C4-2B (cell line): ENCODE measurements around the gene UTP14C.

Experiments
- ZFX ChIP-seq: fragments of 450-650 bp; IDR thresholded peaks from 2 replicates; pipeline ENCODE4 v1.6.1; 2017
- TF ChIP-seq, protein P1 (sequence below): fragments of 450-650 bp; conservative IDR thresholded peaks from 2 replicates; pipeline ENCODE4 v1.5.1; 2017; ENCODE audit warnings: mild to moderate bottlenecking

DNA sequence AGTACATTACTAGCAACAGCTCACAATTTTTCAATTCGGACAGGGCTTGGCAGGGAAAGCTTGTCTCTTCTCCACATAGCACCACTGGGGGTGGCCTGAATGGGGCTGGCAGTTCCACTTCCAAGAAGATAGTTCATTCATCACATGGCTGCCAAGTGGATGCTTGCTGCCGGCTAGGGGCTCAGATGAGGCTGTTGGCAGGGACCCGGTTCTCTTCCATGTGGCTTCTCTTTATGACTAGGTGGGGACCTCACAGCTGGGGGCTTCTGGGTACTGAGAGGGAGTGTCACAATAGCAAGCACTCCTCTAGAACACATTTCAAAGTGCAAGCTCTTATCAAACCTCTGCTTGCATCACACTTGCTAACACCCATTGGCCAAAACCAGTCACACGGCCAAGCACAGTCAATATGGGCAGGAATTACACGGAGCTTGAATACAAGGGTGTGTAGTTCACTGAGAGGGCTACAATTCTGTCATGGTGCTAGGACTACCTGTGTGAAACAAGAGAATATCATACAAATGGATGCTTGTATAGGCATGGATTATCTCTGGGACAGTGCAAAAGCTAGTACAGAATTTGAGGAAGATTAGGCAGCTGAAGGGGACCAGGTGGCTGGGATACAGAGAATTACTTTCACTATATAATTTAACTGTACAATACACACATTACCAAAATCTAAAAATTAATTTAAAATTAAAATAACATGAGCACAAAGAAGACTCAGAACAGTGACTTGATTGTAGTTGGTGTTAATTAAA, 45.5 kb upstream of the UTP14C start:
- TF ChIP-seq, protein P1, sequence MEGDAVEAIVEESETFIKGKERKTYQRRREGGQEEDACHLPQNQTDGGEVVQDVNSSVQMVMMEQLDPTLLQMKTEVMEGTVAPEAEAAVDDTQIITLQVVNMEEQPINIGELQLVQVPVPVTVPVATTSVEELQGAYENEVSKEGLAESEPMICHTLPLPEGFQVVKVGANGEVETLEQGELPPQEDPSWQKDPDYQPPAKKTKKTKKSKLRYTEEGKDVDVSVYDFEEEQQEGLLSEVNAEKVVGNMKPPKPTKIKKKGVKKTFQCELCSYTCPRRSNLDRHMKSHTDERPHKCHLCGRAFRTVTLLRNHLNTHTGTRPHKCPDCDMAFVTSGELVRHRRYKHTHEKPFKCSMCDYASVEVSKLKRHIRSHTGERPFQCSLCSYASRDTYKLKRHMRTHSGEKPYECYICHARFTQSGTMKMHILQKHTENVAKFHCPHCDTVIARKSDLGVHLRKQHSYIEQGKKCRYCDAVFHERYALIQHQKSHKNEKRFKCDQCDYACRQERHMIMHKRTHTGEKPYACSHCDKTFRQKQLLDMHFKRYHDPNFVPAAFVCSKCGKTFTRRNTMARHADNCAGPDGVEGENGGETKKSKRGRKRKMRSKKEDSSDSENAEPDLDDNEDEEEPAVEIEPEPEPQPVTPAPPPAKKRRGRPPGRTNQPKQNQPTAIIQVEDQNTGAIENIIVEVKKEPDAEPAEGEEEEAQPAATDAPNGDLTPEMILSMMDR, result no peak
- no peak for TF ChIP-seq ZFX
